Stimulated activated CD4-positive, alpha-beta T cell treated with anti-CD3 and anti-CD28 coated beads, Interleukin-4, amount 100 ng/mL, for 48 hours (primary cell): ENCODE data around the gene TUBA3D.
"Not testable (repeated sequence)": the region's sequence is repeated elsewhere in the genome, so short reads cannot be mapped to it uniquely, and the experiment has no call there.

Source experiments
- DNase-seq, 2 donors: peaks; one replicate each; pipeline ENCODE4 v3.0.0-alpha.2; 2020; ENCODE audit warnings: low read depth in 2 of 2

The TUBA3D gene

DNA sequence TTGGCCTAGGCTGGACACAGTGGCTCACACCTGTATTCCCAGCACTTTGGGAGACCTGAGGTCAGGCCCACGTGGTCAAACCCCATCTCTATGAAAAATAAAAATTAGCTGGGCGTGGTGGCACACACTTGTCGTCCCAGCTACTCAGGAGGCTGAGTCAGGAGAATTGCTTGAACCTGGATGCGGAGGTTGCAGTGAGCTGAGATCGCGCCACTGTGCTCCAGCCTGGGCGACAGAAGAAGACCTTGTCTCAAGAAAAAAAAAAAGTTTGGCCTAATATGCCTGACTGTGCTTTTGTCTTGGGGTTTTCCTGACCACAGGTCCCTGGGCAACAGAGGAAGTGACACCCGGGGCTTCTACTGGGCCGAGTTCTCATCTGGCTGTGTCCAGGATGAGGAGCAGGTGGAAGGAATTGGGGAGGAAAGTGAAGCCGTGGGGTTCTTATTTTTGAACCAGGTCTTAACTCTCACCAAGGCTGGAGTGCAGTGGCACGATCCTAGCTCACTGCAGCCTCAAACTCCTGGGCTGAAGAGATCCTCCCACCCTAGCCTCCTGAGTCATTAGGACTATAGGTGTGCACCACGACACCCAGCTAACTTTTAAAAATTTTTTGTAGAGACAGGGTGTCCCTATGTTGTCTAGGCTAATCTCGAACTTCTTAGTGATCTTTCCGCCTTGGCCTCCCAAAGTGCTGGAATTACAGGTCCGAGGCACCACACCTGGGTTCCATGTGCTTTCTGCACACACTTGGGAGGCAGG is 38.7 kb downstream of the TUBA3D start:
- DNase-seq, result not testable (repeated sequence)

DNA sequence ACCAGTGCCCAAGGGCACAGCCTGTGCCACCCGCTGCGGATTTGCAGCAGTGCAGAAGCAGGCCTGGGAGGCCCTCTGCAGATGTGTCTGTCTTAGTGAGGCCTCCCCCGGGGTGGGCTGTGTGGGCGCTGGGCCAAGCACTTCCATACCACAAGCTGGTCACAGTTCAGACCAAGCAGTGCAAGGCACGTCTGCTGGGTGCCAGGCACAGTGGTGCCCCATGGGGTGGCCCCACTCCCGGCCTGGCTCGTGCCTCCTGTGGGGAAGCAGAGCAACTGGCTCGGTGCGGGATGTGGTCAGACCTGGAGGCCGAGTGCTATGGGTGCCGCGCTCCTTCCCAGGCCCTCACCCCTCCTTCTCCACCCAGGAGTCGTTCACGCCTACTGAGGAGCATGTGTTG is 39.3 kb downstream of the TUBA3D start:
- not testable (repeated sequence) for DNase-seq

DNA sequence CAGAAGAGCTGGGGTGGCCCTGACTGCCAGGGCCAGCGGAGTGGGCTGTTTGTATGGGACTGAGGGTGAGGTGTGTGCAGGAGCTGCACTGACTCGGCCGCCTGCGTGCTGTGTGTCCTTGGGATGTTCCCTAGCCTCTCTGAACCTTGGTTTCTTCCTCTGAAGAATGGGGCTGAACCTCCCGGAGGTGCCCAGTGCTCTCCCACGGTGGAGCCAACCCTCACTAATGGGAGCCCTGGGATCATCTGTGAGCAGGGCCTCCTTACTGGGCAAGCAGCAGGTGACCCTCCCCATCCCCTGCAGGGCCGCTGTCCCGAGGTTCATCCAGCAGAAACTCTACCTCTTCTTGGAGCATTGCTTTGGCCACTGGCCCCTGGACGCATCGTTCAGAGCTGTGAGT is 40.1 kb downstream of the TUBA3D start:
- no peak for DNase-seq

DNA sequence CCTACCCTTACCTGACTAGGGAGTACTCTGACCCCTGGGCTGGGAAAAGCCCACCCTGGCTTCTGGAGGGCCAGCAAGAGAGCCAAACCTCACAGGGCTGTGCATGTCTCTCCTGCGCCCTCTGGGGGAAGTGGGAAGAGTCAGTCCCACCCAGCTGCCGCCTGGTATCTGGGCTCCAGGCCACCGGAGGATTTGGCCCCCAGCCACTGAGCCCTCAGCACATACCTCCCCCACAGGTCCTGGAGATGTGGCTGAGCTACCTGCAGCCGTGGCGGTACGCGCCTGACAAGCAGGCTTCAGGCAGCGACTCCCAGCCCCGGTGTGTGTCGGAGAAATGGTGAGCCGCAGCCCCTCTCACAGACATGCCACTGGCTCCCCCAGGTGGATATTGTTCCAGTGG is 40.7 kb downstream of the TUBA3D start:
- DNase-seq, result not testable (repeated sequence)

DNA sequence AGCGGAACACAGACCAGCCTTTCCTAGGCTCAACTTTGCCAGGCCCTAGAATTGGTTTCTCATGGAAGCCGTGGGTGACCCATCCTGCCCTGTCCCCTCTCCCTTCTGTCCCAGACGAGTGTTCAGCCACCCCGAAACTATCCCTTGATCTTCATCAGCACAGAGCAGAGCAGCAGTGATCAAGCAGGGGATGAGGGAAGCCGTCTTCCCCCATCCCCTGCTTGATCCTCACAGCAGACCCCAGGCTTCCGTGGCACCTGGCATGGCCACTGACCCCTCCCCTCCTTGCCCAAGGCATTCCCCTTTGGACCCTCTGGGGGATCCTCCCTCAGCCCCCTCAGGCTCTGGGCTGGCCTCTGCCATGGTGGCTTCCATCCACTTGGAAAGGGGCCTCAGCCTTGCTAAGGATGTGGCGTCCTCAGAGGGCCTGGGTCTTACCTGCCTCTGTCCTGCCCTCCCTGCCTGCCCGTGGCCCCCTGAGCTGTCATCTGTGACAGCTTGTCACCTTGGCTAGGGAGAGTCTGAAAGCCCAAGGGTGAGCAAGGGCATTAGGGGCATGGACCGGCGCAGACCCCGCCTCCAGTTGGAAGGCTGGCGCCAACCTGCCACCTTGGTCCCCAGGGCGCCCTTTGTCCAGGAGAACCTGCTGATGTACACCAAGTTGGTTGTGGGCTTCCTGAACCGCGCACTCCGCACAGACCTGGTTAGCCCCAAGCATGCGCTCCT is 41.4 kb downstream of the TUBA3D start:
- no peak for DNase-seq

DNA sequence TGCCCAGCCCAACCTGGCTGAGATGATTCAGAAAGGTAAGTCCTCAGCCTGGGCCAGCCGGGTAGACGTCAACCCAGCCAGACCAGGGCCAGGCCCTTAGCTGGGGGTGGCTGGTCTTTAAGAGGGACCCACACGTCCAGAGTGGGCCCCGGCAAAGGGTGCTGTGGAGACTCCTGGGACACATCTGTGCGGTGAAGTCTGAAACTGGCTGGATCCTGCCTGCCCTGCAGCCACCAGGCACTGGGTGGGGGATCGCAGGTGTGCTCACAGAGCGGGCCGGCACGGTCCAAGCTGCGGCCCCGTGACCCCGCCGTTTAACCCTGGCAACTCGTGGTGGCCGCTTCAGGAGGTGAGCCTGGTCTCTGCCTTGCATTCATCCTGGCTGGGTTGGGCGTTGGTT is 41.9 kb downstream of the TUBA3D start:
- not testable (repeated sequence) for DNase-seq

DNA sequence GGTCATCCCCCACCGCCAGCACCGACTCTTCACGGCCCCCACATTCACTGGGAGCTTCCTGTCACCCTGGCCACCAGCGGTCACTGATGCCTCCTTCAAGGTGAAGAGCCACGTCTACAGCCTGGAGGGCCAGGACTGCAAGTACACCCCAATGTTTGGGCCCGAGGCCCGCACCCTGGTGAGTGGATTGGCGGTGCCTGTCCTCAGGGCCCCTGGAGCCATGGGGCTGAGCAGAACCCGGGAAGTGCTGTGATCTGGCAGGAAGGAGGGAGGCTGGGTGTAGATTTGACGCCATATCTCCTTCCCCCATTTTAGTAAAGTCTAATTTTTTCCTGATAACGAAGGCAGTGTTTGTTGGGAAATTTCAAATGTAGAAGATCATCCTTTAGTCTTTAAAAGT is 42.6 kb downstream of the TUBA3D start:
- not testable (repeated sequence) for DNase-seq

DNA sequence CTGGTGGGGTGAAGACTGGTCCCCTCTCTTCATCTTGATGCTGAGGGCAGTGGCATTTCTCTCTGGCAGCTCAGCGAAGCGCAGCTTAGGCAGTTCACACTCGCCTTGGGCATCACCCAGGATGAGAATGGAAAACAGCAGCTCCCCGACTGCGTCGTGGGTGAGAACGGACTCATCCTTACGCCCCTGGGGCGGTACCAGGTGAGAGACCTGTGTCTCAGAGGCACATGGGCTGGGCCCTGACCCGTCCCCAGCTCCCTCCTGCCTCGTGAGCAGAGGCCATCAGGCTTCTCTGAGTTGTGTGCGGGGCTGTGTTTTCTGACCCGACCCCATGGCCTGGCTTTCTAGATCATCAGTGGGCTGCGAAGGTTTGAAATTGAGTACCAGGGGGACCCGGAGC is 43.5 kb downstream of the TUBA3D start:
- no peak for DNase-seq

DNA sequence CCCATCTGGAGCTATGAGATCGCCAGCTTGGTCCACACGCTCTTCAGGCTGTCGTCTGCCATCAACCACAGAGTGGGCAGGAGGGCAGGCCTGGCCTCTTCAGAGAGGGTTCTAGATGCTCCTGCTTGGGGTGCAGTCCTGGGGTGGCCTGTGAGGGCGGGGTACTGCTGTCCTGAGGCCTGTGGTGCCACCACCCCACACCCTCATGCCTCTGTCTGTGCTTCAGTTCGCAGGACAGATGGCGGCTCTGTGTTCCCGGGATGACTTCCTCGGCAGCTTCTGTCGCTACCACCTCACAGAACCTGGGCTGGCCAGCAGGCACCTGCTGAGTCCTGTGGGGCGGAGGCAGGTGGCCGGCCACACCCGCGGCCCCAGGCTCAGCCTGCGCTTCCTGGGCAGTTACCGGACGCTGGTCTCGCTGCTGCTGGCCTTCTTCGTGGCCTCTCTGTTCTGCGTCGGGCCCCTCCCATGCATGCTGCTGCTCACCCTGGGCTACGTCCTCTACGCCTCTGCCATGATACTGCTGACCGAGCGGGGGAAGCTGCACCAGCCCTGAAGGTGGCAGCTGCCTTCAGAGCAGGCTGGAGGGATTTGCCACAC is 44.1 kb downstream of the TUBA3D start:
- not testable (repeated sequence) for DNase-seq

DNA sequence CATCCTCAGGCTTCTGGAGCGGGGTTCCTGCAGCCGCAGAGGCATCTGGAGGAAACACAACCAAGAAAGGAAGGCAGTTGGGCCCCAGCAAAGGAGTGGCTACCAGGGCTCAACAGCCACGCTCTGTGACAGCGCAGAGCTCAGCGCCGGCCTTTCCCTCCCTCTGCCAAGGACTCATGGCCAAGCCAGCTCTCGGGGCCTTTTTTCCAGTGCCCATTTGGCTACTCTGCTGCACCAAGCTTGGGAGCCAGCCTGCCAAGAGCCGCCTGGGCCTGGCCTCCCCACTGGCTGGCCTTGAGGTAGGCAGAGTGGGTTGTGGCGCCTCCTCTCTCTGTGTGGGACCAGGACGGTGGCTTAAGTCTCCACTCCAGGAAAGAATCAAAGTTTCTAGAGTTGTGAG is 44.6 kb downstream of the TUBA3D start:
- DNase-seq, result no peak

DNA sequence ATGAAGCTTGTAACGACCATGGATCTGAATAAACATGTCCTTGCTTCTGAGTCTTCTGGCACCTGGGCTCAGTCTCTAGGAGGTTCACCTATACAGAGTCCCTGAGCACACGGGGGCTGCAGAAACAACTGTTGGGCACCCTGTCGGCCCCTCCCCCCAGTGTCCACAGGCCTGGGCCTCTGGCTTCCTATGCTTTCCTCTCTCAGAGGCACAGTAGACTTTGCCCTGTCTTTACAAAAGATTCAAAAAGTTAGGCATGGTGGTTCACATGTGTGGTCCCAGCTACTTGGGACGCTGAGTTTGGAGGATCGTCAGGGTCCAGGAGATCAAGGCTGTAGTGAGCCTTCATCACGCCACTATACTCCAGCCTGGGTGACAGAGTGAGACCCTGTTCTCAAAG is 45.6 kb downstream of the TUBA3D start:
- not testable (repeated sequence) for DNase-seq

DNA sequence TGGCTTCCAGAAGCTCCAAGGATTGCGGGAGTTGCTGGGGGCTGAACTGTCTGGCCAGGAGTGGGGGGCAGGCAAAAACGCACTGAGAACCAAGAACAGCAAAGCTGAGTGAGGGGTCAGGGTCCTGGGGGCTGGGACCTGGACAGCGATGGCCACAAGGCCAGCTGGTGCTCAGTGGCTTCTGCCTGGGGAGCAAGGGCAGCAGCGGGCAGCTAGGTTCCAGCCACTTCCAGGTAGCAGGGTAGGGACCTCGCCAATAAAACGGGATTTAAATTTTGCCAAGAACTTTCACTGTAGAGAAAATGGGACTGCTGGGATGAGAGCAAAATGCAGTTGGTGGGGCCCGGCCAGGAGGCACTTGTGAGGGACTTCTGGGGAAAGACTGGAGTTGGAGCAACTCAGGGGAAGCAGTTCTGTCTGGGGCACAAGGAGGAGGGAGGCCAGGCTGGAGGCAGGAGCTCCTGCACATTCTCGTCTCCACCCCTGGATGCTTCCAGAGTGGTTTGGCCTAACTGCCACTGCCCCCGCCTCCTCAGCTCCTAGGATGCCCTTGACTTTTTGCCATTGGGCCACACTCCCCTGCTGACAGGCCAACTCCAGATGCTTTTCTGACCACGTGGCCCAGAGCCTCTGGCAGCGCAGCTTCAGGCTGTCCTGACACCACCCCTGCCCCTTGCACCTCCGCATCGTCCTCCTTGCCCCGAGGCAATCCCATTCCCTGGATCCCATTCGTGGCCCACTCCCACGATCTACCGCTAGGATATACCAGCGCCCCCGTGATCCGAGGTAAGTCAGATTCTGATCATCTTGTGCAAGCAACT is 46.3 kb downstream of the TUBA3D start:
- no peak for DNase-seq

DNA sequence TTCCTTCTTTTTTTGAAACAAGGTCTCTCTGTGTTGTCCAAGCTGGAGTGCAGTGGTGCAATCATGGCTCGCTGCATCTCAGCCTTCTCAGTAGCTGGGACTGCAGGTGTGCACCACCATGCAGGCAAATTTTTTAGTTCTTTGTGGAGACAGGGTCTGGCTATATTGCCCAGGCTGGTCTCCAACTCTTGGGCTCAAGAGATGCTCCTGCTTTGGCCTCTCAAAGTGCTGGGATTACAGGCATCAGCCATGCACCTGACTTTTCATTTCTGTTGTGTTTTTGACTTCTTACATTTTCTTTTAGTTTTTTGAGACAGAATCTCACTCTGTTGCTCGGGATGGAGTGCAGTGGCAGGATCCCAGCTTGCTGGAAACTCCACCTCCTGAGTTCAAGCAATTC is 49.3 kb downstream of the TUBA3D start:
- DNase-seq, result not testable (repeated sequence)

DNA sequence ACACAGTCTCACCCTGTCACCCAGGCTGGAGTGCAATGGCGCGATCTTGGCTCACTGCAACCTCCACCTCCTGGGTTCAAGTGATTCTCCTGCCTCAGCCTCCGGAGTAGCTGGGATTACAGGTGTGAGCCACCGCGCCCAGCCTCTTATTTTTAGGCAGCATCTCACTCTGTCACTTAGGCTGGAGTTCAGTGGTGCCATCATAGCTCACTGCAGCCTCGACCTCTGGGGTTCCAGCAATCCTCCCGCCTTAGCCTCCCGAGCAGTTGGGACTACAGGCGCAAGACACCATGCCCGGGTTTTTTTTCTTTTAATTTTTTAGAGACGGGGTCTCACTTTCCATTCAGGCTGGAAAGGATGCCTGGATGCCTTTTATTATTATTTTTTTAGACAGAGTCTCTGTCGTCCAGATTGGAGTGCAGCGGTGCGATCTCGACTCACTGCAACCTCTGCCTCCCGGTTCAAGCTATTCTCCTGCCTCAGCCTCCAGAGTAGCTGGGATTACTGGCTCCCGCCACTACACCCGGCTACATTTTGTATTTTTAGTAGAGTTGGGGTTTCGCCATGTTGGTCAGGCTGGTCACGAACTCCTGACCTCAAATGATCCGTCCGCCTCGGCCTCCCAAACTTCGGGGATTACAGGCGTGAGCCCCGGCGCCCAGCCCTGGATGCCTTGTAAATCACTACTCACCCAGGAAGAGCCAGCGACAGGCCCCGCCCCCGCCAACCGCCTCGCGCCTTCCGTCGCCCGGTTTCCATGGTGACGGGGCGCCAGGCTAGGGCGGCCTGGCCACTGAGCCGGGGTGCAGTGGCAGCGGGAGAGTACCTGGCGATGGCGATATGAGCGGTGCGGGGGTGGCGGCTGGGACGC is 51.4 kb downstream of the TUBA3D start, which contains the start of gene CCDC74A:
CCDC74A (plus strand) TSS at position 758 of the 871 bp plus-strand sequence; CDS start at position 841, 83 bp downstream.
- DNase-seq, result peak; percentile 71

DNA sequence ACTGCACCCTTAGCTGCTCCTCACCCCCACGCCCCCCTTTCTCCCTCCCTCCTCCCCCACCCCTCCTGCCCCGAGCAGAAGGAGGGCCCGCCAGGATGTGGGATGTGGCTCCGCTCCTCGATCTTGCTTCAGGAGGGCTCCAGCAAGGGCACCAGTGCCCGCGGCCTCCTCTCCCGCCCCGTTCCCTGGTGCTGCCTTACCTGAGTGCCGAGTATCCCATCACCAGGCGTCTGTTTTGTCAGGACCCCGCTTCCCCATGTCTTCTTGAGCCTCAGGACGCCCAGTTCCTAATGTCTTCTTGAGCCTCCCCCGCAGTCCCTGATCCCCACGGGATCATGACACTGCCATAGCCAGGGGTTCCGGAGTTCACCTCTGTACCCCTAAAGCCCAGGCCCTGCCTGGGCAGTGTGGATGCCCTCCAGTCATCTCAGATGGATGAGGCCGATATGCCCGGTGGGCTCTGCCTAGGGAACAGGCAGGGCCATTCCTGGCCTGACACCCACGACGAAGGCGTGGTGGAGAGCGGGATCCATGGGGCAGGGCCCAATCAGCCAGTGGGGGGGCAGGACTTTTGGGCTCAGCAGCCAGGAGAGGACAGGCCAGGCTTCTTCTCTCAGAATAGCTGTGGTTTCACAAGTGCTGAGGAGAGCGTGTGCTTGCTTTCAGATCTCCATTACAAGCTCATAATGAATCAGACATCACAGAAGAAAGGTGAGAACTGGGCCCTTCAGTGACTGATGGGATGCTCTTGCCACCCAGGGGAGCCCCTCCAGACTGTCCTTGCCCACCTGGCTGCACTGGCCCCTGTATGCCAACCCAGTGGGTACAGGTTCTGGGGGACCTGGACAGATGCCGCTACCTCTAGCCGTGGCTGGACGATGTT is 53.3 kb downstream of the TUBA3D start:
- not testable (repeated sequence) for DNase-seq

DNA sequence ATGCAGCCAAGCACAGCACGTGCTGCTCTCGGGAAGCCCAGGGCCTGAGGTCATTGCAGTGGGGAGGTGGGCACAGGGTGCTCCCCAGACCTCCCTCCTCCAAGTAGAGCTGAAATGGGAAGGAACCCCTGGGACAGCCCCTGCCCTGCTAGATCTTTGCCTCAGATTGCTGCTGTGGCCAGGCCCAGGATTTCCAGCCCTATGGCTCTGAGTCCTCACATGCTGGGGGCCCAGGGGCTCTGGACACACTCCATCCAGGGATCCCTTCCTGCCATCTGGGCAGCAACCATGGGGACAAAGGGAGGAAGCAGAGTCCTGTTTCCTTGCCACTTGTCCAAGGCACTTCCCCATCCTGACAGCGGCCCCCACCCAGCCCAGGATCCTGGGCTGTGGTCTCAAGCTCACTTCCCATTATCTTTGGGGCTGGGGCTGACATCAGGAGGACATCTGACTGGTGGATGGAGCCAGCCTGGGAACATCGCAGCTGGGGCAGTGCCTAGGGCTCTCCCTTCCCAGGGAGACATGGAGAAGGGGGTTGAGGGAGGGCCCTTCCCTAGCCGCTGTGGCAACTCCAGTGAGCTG is 54.0 kb downstream of the TUBA3D start:
- not testable (repeated sequence) for DNase-seq

DNA sequence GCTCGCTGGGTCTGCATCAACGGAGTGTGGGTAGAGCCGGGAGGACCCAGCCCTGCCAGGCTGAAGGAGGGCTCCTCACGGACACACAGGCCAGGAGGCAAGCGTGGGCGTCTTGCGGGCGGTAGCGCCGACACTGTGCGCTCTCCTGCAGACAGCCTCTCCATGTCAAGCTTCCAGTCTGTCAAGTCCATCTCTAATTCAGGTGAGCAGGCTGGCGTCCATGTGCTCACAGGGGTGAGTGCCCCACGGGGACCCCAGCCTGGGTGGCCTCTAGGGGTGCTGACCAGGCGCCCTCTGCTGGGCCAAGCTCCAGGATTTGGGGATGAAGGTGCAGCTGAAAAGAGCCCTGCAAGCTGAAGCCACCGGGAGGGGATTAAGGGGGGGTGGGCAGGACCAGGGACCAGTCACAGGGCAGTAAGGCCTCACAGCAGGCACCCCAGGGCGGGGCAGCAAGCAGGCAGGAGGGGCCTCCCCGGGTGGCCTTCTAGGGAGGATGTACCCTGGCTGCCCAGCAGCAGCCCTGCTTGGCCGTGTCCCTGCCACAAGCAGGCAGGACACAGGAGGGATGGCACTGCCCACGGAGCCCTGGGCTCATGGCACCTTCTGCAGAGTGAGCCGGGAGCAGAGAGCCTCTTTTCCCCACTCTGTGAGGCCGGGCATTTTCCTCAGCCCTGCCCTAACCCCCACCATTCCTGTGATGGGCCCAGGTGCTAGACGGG is 54.9 kb downstream of the TUBA3D start:
- not testable (repeated sequence) for DNase-seq

DNA sequence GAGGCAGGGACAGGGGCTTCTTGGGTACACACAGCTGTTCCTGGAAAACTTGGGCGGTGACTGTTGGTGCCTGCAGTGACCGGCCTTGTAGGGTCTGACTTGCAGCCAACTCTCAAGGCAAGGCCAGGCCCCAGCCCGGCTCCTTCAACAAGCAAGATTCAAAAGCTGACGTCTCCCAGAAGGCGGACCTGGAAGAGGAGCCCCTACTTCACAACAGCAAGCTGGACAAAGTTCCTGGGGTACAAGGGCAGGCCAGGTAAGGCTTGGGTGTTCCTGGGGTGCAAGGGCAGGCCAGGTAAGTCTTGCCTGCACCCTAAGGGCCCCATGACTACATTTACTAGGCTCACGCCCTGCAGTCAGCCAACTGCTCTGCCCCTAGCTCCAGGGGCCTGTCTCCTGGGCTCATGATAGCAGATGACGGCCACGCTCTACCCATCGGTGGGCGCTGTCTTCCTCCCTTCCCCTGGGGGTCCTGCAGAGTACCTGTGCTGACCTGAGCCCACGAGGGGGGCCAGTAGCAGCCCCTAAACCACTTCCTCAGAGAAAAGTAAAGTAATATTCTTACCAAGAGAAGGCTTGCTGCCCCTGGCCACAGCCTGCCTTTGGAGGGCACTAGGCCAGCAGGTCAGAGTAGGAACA is 55.7 kb downstream of the TUBA3D start:
- DNase-seq, result not testable (repeated sequence)
